H1 (cell line): ENCODE data around the gene GPER1. TPM values are rescaled to one million over a fixed set of nuclear protein-coding genes. Genes with fewer than 3 reads are reported as not detected.

Experiments used
- CTCF ChIA-PET: fragments of 300-600 bp; sonication (Branson Sonifier 250); formaldehyde crosslinking; loops from one replicate; lab custom pipeline; 2021; ENCODE audit not compliant: partially characterized antibody; lab: Charles Lee
- POLR2A ChIA-PET: fragments of 300-600 bp; sonication (Branson Sonifier 250); formaldehyde crosslinking; loops from one replicate; lab custom pipeline; 2021; ENCODE audit warnings: inconsistent platforms; ENCODE audit not compliant: partially characterized antibody; lab: Charles Lee
- DNase-seq, 2 experiments: peaks; one replicate each; pipeline versions ENCODE4 v3.0.0 to v3.0.0-alpha.2; 2010 to 2022; ENCODE audit warnings: low spot score in 2 of 2, low read depth in 1 of 2, mixed read lengths in 1 of 2
- FAIRE-seq: peaks from 2 replicates; lab custom pipeline; 2011; peaks lifted over from hg19 to GRCh38; lab: Jason Lieb, UNC
- H2AFZ ChIP-seq: 2 replicates; pipeline ENCODE4 v1.8.1; 2012; ENCODE audit warnings: low read length, inconsistent platforms
- H2AK5ac ChIP-seq: 2 replicates; pipeline ENCODE4 v1.6.1; 2013; ENCODE audit warnings: low read depth, low read length
- H2BK120ac ChIP-seq: replicated peaks from 2 replicates; pipeline ENCODE3; 2013; ENCODE audit warnings: low read depth, low read length, inconsistent platforms
- H2BK12ac ChIP-seq: 2 replicates; pipeline ENCODE4 v1.6.1; 2013; ENCODE audit warnings: low read depth, low read length
- H2BK15ac ChIP-seq: 2 replicates; pipeline ENCODE4 v1.6.1; 2013; ENCODE audit warnings: low read length
- H2BK20ac ChIP-seq: 2 replicates; pipeline ENCODE4 v1.6.1; 2013; ENCODE audit warnings: low read length
- H2BK5ac ChIP-seq: 2 replicates; pipeline ENCODE4 v1.6.1; 2013; ENCODE audit warnings: low read depth, low read length
- H3K14ac ChIP-seq: 2 replicates; pipeline ENCODE4 v1.6.1; 2013; ENCODE audit warnings: inconsistent platforms; ENCODE audit not compliant: insufficient read length
- H3K18ac ChIP-seq: 2 replicates; pipeline ENCODE4 v1.6.1; 2013; ENCODE audit warnings: low read length; ENCODE audit errors: extremely low read depth
- H3K23ac ChIP-seq: 2 replicates; pipeline ENCODE4 v1.6.1; 2013; ENCODE audit warnings: inconsistent platforms; ENCODE audit not compliant: insufficient read length
- H3K23me2 ChIP-seq: 2 replicates; pipeline ENCODE4 v1.6.1; 2013; ENCODE audit warnings: low read depth, low read length
- H3K27ac ChIP-seq: 2 replicates; pipeline ENCODE4 v1.6.1; 2011; ENCODE audit warnings: low read depth, low read length, inconsistent platforms
- H3K27me3 ChIP-seq, 4 experiments: replicated peaks in 1 of 4; 1 replicate in 1 of 4; 2 replicates in 3 of 4; pipeline versions ENCODE4 v1.6.1 to v1.8.1; 2011 to 2013; ENCODE audit warnings: low read length in 3 of 4, mild to moderate bottlenecking in 3 of 4, inconsistent platforms in 2 of 4, mixed read lengths in 2 of 4, moderate library complexity in 1 of 4; ENCODE audit not compliant: control insufficient read depth in 3 of 4, insufficient read depth in 3 of 4; ENCODE audit errors: extremely low read depth in 1 of 4
- H3K36me3 ChIP-seq, 4 experiments: 2 replicates each; pipeline versions ENCODE4 v1.6.1 to v1.8.1; 2011 to 2013; ENCODE audit warnings: mild to moderate bottlenecking in 4 of 4, low read length in 3 of 4, moderate library complexity in 2 of 4, control low read depth in 1 of 4, inconsistent platforms in 1 of 4; ENCODE audit not compliant: insufficient read depth in 4 of 4, control insufficient read depth in 2 of 4
- H3K4ac ChIP-seq: replicated peaks from 2 replicates; pipeline ENCODE3; 2013; ENCODE audit warnings: low read length, low read depth, mixed read lengths, inconsistent platforms; ENCODE audit not compliant: insufficient read length
- H3K4me1 ChIP-seq, 4 experiments: replicated peaks in 1 of 4; 1 replicate in 1 of 4; 2 replicates in 3 of 4; pipeline versions ENCODE4 v1.6.1 to v1.8.1; 2011 to 2013; ENCODE audit warnings: low read length in 3 of 4, inconsistent platforms in 2 of 4, mixed read lengths in 1 of 4; ENCODE audit not compliant: insufficient read depth in 4 of 4, control insufficient read depth in 3 of 4
- H3K4me2 ChIP-seq, 2 experiments: 2 replicates each; pipeline versions ENCODE4 v1.6.1 to v1.8.1; 2011 to 2013; ENCODE audit warnings: low read depth in 2 of 2, low read length in 2 of 2, control low read depth in 1 of 2, inconsistent platforms in 1 of 2, mild to moderate bottlenecking in 1 of 2; ENCODE audit not compliant: insufficient read depth in 1 of 2
- H3K4me3 ChIP-seq, 4 experiments: fragments of 200-600, 300-600 bp in 1 of 4; sonication (generic), shearing (Covaris generic), sonication (Bioruptor Twin) in 1 of 4; 2 replicates each; pipeline versions ENCODE4 v1.5.1 to v1.8.1; 2011 to 2016; ENCODE audit warnings: low read length in 4 of 4, low read depth in 3 of 4, control low read depth in 2 of 4, inconsistent platforms in 2 of 4, mild to moderate bottlenecking in 2 of 4, mixed read lengths in 1 of 4, moderate library complexity in 1 of 4; ENCODE audit not compliant: insufficient read depth in 2 of 4; ENCODE audit errors: extremely low read depth in 1 of 4
- H3K56ac ChIP-seq: replicated peaks from 2 replicates; pipeline ENCODE3; 2013; ENCODE audit warnings: low read depth, mild to moderate bottlenecking, mixed read lengths, low read length, inconsistent platforms; ENCODE audit not compliant: insufficient read length
- H3K79me1 ChIP-seq: 2 replicates; pipeline ENCODE4 v1.6.1; 2013; ENCODE audit warnings: low read depth, low read length, control low read depth
- H3K79me2 ChIP-seq, 2 experiments: 2 replicates each; pipeline versions ENCODE4 v1.6.1 to v1.8.1; 2012 to 2013; ENCODE audit warnings: low read length in 2 of 2, mild to moderate bottlenecking in 2 of 2, inconsistent platforms in 1 of 2; ENCODE audit not compliant: insufficient read depth in 2 of 2, control insufficient read depth in 1 of 2
- H3K9ac ChIP-seq, 4 experiments: replicated peaks in 1 of 4; 1 replicate in 1 of 4; 2 replicates in 3 of 4; pipeline versions ENCODE4 v1.6.1 to v1.8.1; 2011 to 2013; ENCODE audit warnings: low read depth in 3 of 4, low read length in 3 of 4, control low read depth in 2 of 4, mild to moderate bottlenecking in 2 of 4, moderate library complexity in 2 of 4, inconsistent platforms in 1 of 4; ENCODE audit errors: extremely low read depth in 1 of 4
- H3K9me3 ChIP-seq, 2 experiments: 2 replicates each; pipeline versions ENCODE4 v1.6.1 to v1.8.1; 2012 to 2013; ENCODE audit warnings: mild to moderate bottlenecking in 2 of 2, moderate library complexity in 2 of 2, control low read depth in 1 of 2, inconsistent platforms in 1 of 2, low read depth in 1 of 2, low read length in 1 of 2, mixed read lengths in 1 of 2; ENCODE audit not compliant: insufficient read depth in 2 of 2
- H4K20me1 ChIP-seq, 2 experiments: replicated peaks in 1 of 2; 2 replicates each; pipeline versions ENCODE3 to v1.8.1; 2011 to 2013; ENCODE audit warnings: inconsistent platforms in 2 of 2, low read length in 2 of 2, mild to moderate bottlenecking in 1 of 2; ENCODE audit not compliant: insufficient read depth in 2 of 2, control insufficient read depth in 1 of 2
- H4K5ac ChIP-seq: 2 replicates; pipeline ENCODE4 v1.6.1; 2013; ENCODE audit warnings: low read length, low read depth, mixed read lengths, inconsistent platforms; ENCODE audit not compliant: insufficient read length
- H4K8ac ChIP-seq: 2 replicates; pipeline ENCODE4 v1.8.0; 2013; ENCODE audit warnings: mild to moderate bottlenecking, moderate library complexity, low read length, inconsistent platforms; ENCODE audit not compliant: insufficient read depth; ENCODE audit errors: extremely low read depth
- H4K91ac ChIP-seq: replicated peaks from 2 replicates; pipeline ENCODE3; 2013; ENCODE audit warnings: low read length, mixed read lengths, inconsistent platforms; ENCODE audit not compliant: insufficient read length
- ASH2L ChIP-seq: fragments of 200-600, 300-600 bp; sonication (generic); IDR thresholded peaks from one replicate; pipeline ENCODE4 v1.7.1; 2017; ENCODE audit warnings: low read length
- ATF2 ChIP-seq: IDR thresholded peaks from 2 replicates; pipeline ENCODE4 v1.6.1; 2012; ENCODE audit warnings: low read length, inconsistent platforms
- CBX8 ChIP-seq: fragments of 300-800, 300-1000 bp; sonication (generic); IDR thresholded peaks from 2 replicates; pipeline ENCODE4 v1.7.1; 2016; ENCODE audit warnings: low read depth, low read length, borderline replicate concordance
- CHD2 ChIP-seq: IDR thresholded peaks from 2 replicates; pipeline ENCODE4 v1.6.1; 2012; ENCODE audit warnings: low read length, improper control_type of control experiment
- HDAC2 ChIP-seq, 2 experiments: fragments of 300-600 bp in 1 of 2; sonication (generic) in 1 of 2; IDR thresholded peaks; 2 replicates each; pipeline ENCODE4 v1.6.1; 2011 to 2012; ENCODE audit warnings: low read depth in 2 of 2, low read length in 2 of 2, mild to moderate bottlenecking in 2 of 2, moderate library complexity in 2 of 2, borderline replicate concordance in 1 of 2, inconsistent platforms in 1 of 2
- JUND ChIP-seq: IDR thresholded peaks from 2 replicates; pipeline ENCODE4 v1.6.1; 2011; ENCODE audit warnings: mild to moderate bottlenecking, improper control_type of control experiment, low read length
- POU5F1 ChIP-seq: IDR thresholded peaks from 2 replicates; pipeline ENCODE4 v1.6.1; 2011; ENCODE audit warnings: low read depth, mild to moderate bottlenecking, low read length, moderate library complexity
- RAD21 ChIP-seq, 2 experiments: IDR thresholded peaks in 1 of 2; conservative IDR thresholded peaks in 1 of 2; 2 replicates each; pipeline ENCODE4 v1.6.1; 2011; ENCODE audit warnings: low read depth in 2 of 2, low read length in 2 of 2, improper control_type of control experiment in 1 of 2, inconsistent platforms in 1 of 2, mild to moderate bottlenecking in 1 of 2, moderate library complexity in 1 of 2
- SIN3A ChIP-seq, 2 experiments: IDR thresholded peaks in 1 of 2; conservative IDR thresholded peaks in 1 of 2; 2 replicates each; pipeline ENCODE4 v1.6.1; 2011 to 2012; ENCODE audit warnings: low read length in 2 of 2, improper control_type of control experiment in 1 of 2, low read depth in 1 of 2, mild to moderate bottlenecking in 1 of 2
- SP2 ChIP-seq: IDR thresholded peaks from 2 replicates; pipeline ENCODE4 v1.6.1; 2012; ENCODE audit warnings: mild to moderate bottlenecking, low read length, inconsistent platforms
- TAF1 ChIP-seq: IDR thresholded peaks from 2 replicates; pipeline ENCODE4 v1.6.1; 2011; ENCODE audit warnings: mild to moderate bottlenecking, low read depth, low read length
- TEAD4 ChIP-seq: IDR thresholded peaks from 2 replicates; pipeline ENCODE4 v1.6.1; 2012; ENCODE audit warnings: low read depth, low read length, inconsistent platforms, mixed read lengths
- WGBS, 2 experiments: shearing (Covaris generic) in 1 of 2; methylation state at CpG; one replicate each; pipeline versions ENCODE4 v1.1.6 to v1.1.7; 2013 to 2015; ENCODE audit warnings: low lambda C conversion rate in 2 of 2, mixed read lengths in 2 of 2, inconsistent platforms in 1 of 2, low coverage in 1 of 2, missing lambda C conversion rate in 1 of 2; ENCODE audit not compliant: insufficient replicate concordance in 2 of 2, insufficient coverage in 1 of 2, insufficient read length in 1 of 2; ENCODE audit errors: extremely low coverage in 1 of 2, missing lambda C conversion rate in 1 of 2; 5-methylcytosine and 5-hydroxymethylcytosine counted together
- polyA plus RNA-seq, 7 experiments: library from polyadenylated mRNA; depleted of rRNA in 3 of 7; stranded (reverse) in 5 of 7; unstranded in 2 of 7; fragments of >200 nt in 5 of 7; fragments of 200-250 nt in 2 of 7; gene quantifications; 1 replicate in 5 of 7; 2 replicates in 1 of 7; 4 replicates in 1 of 7; pipeline versions ENCODE4 v1.2.1 to v1.2.3, GENCODE V29; 2011 to 2013; ENCODE audit warnings: missing spikeins in 2 of 7, mixed read lengths in 2 of 7
- total RNA-seq: library from RNA; stranded (reverse); fragmentation: NEBNext Ultra II Directional; extraction: Animal tissue kit (Norgen Biotek cat#: 25700); gene quantifications from 2 replicates; pipeline ENCODE4 v1.2.1, GENCODE V29; 2021

Gene GPER1
- total and polyA plus RNA-seq, 2 of the 8 experiments (the other 6 are each of a cell fraction or from before 2014, with no cell fraction given) = 0.24 to 0.47 TPM

- H2BK12ac ChIP-seq = no peak overlapping the region
- no peak overlapping the region for H4K5ac ChIP-seq
- no peaks in the 10 kb centered on the region for H3K27me3 ChIP-seq
- H4K91ac ChIP-seq = no peak overlapping the region
- no peaks in the 10 kb centered on the region for H3K9me3 ChIP-seq
- peaks cover 7% of the 10 kb centered on the region for H3K23me2 ChIP-seq
- DNase-seq (no peak), FAIRE-seq (no peak)
- no peak overlapping the region for H3K4me3 ChIP-seq
- no peak overlapping the region for H2BK20ac ChIP-seq
- no peak overlapping the region for H3K56ac ChIP-seq
- H3K9ac ChIP-seq = no peak overlapping the region
- 84% methylated on average over 6 of the region's 6 CpGs; no CpG with 5 or more reads in 1 of the 2 experiments for WGBS, 2 experiments
- no peak overlapping the region for H2AK5ac ChIP-seq
- H2BK15ac ChIP-seq = no peak overlapping the region
- peaks cover 0 to 3% of the 10 kb centered on the region in 2 experiments for H4K20me1 ChIP-seq
- H2BK120ac ChIP-seq = no peak overlapping the region
- H3K4me1 ChIP-seq = peaks cover 0 to 5% (median 2%) of the 10 kb centered on the region in 4 experiments; a peak in 4 of 7 replicates
- peaks cover 7% of the 10 kb centered on the region for H3K79me1 ChIP-seq
- H3K23ac ChIP-seq = no peak overlapping the region
- ChIA-PET CTCF (interaction anchor here (1.3 to 3.0 kb wide), 2 partner anchors 12 to 16 kb away, joined by 3 to 9 read pairs; no protein-coding TSS in a partner anchor), POLR2A (interaction anchor here (0.8 kb wide), 1 partner anchor 10 kb away, joined by 3 read pairs; no protein-coding TSS in a partner anchor)
- no peaks in the 10 kb centered on the region for H3K36me3 ChIP-seq
- no peak overlapping the region for H3K27ac ChIP-seq
- H2BK5ac ChIP-seq = no peak overlapping the region
- no peak overlapping the region for H4K8ac ChIP-seq
- H3K18ac ChIP-seq = no peak overlapping the region
- H3K14ac ChIP-seq = no peak overlapping the region
- H3K79me2 ChIP-seq = peaks cover 4 to 11% of the 10 kb centered on the region in 2 experiments
- no peak overlapping the region for H2AFZ ChIP-seq
- H3K4me2 ChIP-seq = no peak overlapping the region
- no peak overlapping the region for H3K4ac ChIP-seq
- TF ChIP-seq SIN3A (conservative IDR thresholded peaks at IDR 0.05 in 1 of 2, IDR thresholded peaks at IDR 0.05 in 1 of 2; ENCODE audit: low read depth in 1 of 2, low read length in 2 of 2) (no peak), HDAC2 (IDR thresholded peaks at IDR 0.05; ENCODE audit: borderline replicate concordance in 1 of 2, low read depth in 2 of 2, low read length in 2 of 2) (no peak), SP2 (no peak), ASH2L (no peak), TEAD4 (no peak), RAD21 (IDR thresholded peaks at IDR 0.05 in 1 of 2, conservative IDR thresholded peaks at IDR 0.05 in 1 of 2; ENCODE audit: low read depth in 2 of 2, low read length in 2 of 2) (no peak), JUND (no peak), CBX8 (no peak), CHD2 (no peak), ATF2 (no peak), TAF1 (no peak), POU5F1 (no peak)
Observed at GRCh38 chr7:1141651-1142050, 53.7 kb downstream of the GPER1 start.
